AG04450 (cell line): ENCODE data around the gene ZCCHC24. TPM values are rescaled to one million over a fixed set of nuclear protein-coding genes. Genes with fewer than 3 reads are reported as not detected.

Experiments used
- CTCF ChIA-PET: fragments of 300-600, 350-600 bp; formaldehyde crosslinking; extraction: SDS; loops from one replicate; lab custom pipeline; 2022; ENCODE audit warnings: antibody characterized with exemption, inconsistent platforms; lab: Charles Lee
- POLR2A ChIA-PET: fragments of 350-600 bp; formaldehyde crosslinking; extraction: SDS; loops from one replicate; lab custom pipeline; 2021; ENCODE audit warnings: antibody characterized with exemption, inconsistent platforms; lab: Yijun Ruan, JAX
- DNase-seq: peaks from one replicate; pipeline ENCODE4 v3.0.0-alpha.2; 2011; ENCODE audit warnings: low read depth, low spot score
- H3K27ac ChIP-seq: one replicate; pipeline ENCODE4 v1.5.1; 2012; ENCODE audit warnings: low read depth, low read length, control low read depth
- H3K27me3 ChIP-seq: one replicate; pipeline ENCODE4 v1.6.0; 2012; ENCODE audit warnings: low read length; ENCODE audit not compliant: control insufficient read depth, insufficient read depth
- H3K4me3 ChIP-seq: 2 replicates; pipeline ENCODE4 v1.5.1; 2011; ENCODE audit warnings: mild to moderate bottlenecking, low read depth, low read length, control low read depth
- H3K9me3 ChIP-seq: 2 replicates; pipeline ENCODE4 v1.5.1; 2012; ENCODE audit warnings: low read length; ENCODE audit not compliant: control insufficient read depth, insufficient read depth
- CTCF ChIP-seq: IDR thresholded peaks from 2 replicates; pipeline ENCODE4 v1.5.1; 2011; ENCODE audit warnings: low read depth, low read length, control low read depth, inconsistent platforms
- polyA plus RNA-seq: library from polyadenylated mRNA; depleted of rRNA; stranded (reverse); fragments of >200 nt; gene quantifications from 2 replicates; pipeline ENCODE4 v1.2.3, GENCODE V29; 2011

Gene ZCCHC24
- polyA plus RNA-seq, 1 experiment: 37.4 TPM

- no peak for DNase-seq
- H3K27me3 ChIP-seq: no peaks in the 10 kb centered on the region
- POLR2A ChIA-PET: no interaction called here
- H3K9me3 ChIP-seq: no peaks in the 10 kb centered on the region
- H3K4me3 ChIP-seq: no peak overlapping the region
- peak overlapping the region; percentile 39 for H3K27ac ChIP-seq
- TF ChIP-seq CTCF: peak; percentile 24
- CTCF ChIA-PET: interaction anchor here (1.4 kb wide), 1 partner anchor 63 kb away, joined by 5 read pairs; no protein-coding TSS in a partner anchor
Observed at GRCh38 chr10:79438021-79438698, 7.3 kb downstream of the ZCCHC24 start.

GRCh38 chr10:79437111-79437814 lies 8.2 kb downstream of the ZCCHC24 start:
- no peaks in the 10 kb centered on the region for H3K27me3 ChIP-seq
- H3K4me3 ChIP-seq: no peak overlapping the region
- POLR2A ChIA-PET: no interaction called here
- CTCF ChIA-PET: no interaction called here
- H3K9me3 ChIP-seq: no peaks in the 10 kb centered on the region
- H3K27ac ChIP-seq: peak overlapping the region; percentile 21
- DNase-seq: no peak
- TF ChIP-seq CTCF: no peak

GRCh38 chr10:79436850-79437103 lies 8.6 kb downstream of the ZCCHC24 start:
- POLR2A ChIA-PET: no interaction called here
- CTCF ChIA-PET: no interaction called here
- H3K27ac ChIP-seq: peak overlapping the region; percentile 21

GRCh38 chr10:79436066-79436849 lies 9.2 kb downstream of the ZCCHC24 start:
- CTCF ChIA-PET: no interaction called here

More at GRCh38 chr10:79436850-79437103, 8.6 kb downstream of the ZCCHC24 start:
- Histone ChIP-seq H3K4me3 (no peak overlapping the region), H3K27me3 (no peaks in the 10 kb centered on the region), H3K9me3 (no peaks in the 10 kb centered on the region)
- no peak for TF ChIP-seq CTCF
- DNase-seq: no peak

More at GRCh38 chr10:79436066-79436849, 9.2 kb downstream of the ZCCHC24 start:
- TF ChIP-seq CTCF: no peak
- no peak for DNase-seq
- H3K27ac ChIP-seq: peak overlapping the region; percentile 97
- no peaks in the 10 kb centered on the region for H3K27me3 ChIP-seq
- H3K4me3 ChIP-seq: no peak overlapping the region
- POLR2A ChIA-PET: interaction anchor here (1.0 to 1.1 kb wide), 2 partner anchors 8 to 11 kb away, joined by 4 to 6 read pairs; no protein-coding TSS in a partner anchor
- no peaks in the 10 kb centered on the region for H3K9me3 ChIP-seq
